Stomach (tissue), 9 donors: ENCODE data around the gene LCORL. TPM values are rescaled to one million over a fixed set of nuclear protein-coding genes. Genes with fewer than 3 reads are reported as not detected.
"Not testable (repeated sequence)": the region's sequence is repeated elsewhere in the genome, so short reads cannot be mapped to it uniquely, and the experiment has no call there.

ENCODE experiments used
- DNase-seq, 2 donors: peaks; one replicate each; pipeline versions ENCODE4 v3.0.0 to v3.0.0-alpha.2; 2013 to 2019
- H3K27ac ChIP-seq, 5 donors: fragments of 200-600 bp in 4 of 5; sonication (generic) in 4 of 5; one replicate each; pipeline ENCODE4 v1.5.1; 2013 to 2019; ENCODE audit warnings: mild to moderate bottlenecking in 1 of 5, moderate library complexity in 1 of 5
- H3K27me3 ChIP-seq, 3 donors: fragments of 200-600 bp; sonication (generic); one replicate each; pipeline ENCODE4 v1.5.1; 2017 to 2019; ENCODE audit warnings: mixed run types in 1 of 3
- H3K36me3 ChIP-seq, 4 donors: fragments of 200-600 bp; sonication (generic); 1 replicate in 3 of 4; 2 replicates in 1 of 4; pipeline ENCODE4 v1.5.1; 2016 to 2019
- H3K4me1 ChIP-seq, 4 donors: fragments of 200-600 bp; sonication (generic); one replicate each; pipeline ENCODE4 v1.5.1; 2016 to 2019
- H3K4me3 ChIP-seq, 4 donors: fragments of 200-600 bp; sonication (generic) in 3 of 4; one replicate each; pipeline ENCODE4 v1.5.1; 2016 to 2019; ENCODE audit warnings: mild to moderate bottlenecking in 1 of 4
- H3K9me3 ChIP-seq, 4 donors: fragments of 200-600 bp; sonication (generic); one replicate each; pipeline ENCODE4 v1.5.1; 2016 to 2019
- EP300 ChIP-seq: sonication (generic); formaldehyde crosslinking; IDR thresholded peaks from one replicate; pipeline ENCODE4 v1.6.1; 2017; ENCODE audit warnings: antibody characterized with exemption
- POLR2A ChIP-seq, 4 donors: fragments of 450-650 bp; IDR thresholded peaks; one replicate each; pipeline ENCODE4 v1.6.1; 2016; ENCODE audit warnings: antibody characterized with exemption in 4 of 4, control low read depth in 2 of 4, mild to moderate bottlenecking in 1 of 4, moderate library complexity in 1 of 4
- POLR2AphosphoS5 ChIP-seq, 3 donors: sonication (generic); formaldehyde crosslinking; IDR thresholded peaks; one replicate each; pipeline ENCODE4 v1.6.1; 2016; ENCODE audit warnings: antibody characterized with exemption in 3 of 3
- WGBS, 5 donors: extraction: QIAGEN DNeasy Blood & Tissue Kit in 3 of 5; methylation state at CpG; one replicate each; pipeline versions ENCODE4 v1.1.5 to v1.1.7; 2013 to 2018; 5-methylcytosine and 5-hydroxymethylcytosine counted together
- intact Hi-C: fragments of 100-400 bp; cut with DNase I; formaldehyde crosslinking; loops from one replicate; pipeline ENCODE4 v1.15.1; 2023; ENCODE audit warnings: low total_unique reads
- polyA plus RNA-seq, 3 donors: library from polyadenylated mRNA; stranded (reverse); fragments of 200-250 nt; gene quantifications; one replicate each; pipeline ENCODE4 v1.2.3, GENCODE V29; 2013
- total RNA-seq, 5 donors: library from RNA; depleted of rRNA; stranded (reverse); fragments of >200 nt; gene quantifications; one replicate each; pipeline versions ENCODE4 v1.1.0 to v1.2.3, GENCODE V29; 2014 to 2016
- TF ChIP-seq, protein P1 (sequence below), 7 experiments: fragments of 450-650 bp in 4 of 7; fragments of 200-600 bp in 3 of 7; sonication (generic) in 3 of 7; IDR thresholded peaks; one replicate each; pipeline ENCODE4 v1.5.1; 2016 to 2019; ENCODE audit warnings: antibody characterized with exemption in 7 of 7, control low read depth in 2 of 7, mild to moderate bottlenecking in 1 of 7
- donor health status: healthy with polysubstance abuse.
- donor health status: Bipolar disorder and iron deficiency.
- donor health status: healthy.

LCORL gene
- total and polyA plus RNA-seq, 8 donors: 1.8 to 28.1 (median 8.2) TPM

DNA sequence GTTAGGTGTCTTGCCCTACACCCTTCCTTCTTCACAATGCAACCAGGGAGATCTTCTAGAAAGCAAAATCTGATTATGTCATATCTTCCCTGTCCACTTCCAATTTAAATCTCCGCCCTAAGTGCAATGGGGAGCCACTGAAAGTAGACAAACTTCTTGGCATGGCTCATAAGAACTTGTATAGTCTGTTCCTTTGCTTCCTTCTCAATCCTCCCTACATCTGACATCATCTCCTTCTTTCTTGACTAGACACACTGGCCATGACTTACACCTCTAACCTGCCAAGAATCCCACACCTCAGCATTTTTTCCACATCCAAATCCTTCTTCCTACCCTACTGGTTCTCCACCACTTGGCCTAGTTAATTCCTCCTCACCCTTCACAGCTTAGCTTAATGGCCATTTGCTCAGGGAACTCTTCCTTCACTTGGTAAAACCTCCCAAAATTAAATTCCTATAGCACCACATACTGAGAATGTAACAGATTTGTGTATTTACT is 155.6 kb downstream of the LCORL start:
- H3K27me3 ChIP-seq: no peaks in the 10 kb centered on the region
- peaks cover 0 to 17% (median 7%) of the 10 kb centered on the region in 4 donors for H3K9me3 ChIP-seq
- peaks cover 0 to 11% (median 0%) of the 10 kb centered on the region in 4 donors for H3K36me3 ChIP-seq
- no peaks in the 10 kb centered on the region for H3K4me1 ChIP-seq
- no peak overlapping the region for H3K4me3 ChIP-seq
- no peak for DNase-seq
- H3K27ac ChIP-seq: no peak overlapping the region
- intact Hi-C loops: no loop called here
- WGBS, 5 donors: 95 to 100% (median 100%) methylated on average over 1 of the region's 1 CpG
- TF ChIP-seq, protein P1, sequence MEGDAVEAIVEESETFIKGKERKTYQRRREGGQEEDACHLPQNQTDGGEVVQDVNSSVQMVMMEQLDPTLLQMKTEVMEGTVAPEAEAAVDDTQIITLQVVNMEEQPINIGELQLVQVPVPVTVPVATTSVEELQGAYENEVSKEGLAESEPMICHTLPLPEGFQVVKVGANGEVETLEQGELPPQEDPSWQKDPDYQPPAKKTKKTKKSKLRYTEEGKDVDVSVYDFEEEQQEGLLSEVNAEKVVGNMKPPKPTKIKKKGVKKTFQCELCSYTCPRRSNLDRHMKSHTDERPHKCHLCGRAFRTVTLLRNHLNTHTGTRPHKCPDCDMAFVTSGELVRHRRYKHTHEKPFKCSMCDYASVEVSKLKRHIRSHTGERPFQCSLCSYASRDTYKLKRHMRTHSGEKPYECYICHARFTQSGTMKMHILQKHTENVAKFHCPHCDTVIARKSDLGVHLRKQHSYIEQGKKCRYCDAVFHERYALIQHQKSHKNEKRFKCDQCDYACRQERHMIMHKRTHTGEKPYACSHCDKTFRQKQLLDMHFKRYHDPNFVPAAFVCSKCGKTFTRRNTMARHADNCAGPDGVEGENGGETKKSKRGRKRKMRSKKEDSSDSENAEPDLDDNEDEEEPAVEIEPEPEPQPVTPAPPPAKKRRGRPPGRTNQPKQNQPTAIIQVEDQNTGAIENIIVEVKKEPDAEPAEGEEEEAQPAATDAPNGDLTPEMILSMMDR (IDR thresholded peaks at IDR 0.05): no peak
- TF ChIP-seq POLR2AphosphoS5 (IDR thresholded peaks at IDR 0.05) (no peak), POLR2A (IDR thresholded peaks at IDR 0.05) (no peak), EP300 (no peak)

DNA sequence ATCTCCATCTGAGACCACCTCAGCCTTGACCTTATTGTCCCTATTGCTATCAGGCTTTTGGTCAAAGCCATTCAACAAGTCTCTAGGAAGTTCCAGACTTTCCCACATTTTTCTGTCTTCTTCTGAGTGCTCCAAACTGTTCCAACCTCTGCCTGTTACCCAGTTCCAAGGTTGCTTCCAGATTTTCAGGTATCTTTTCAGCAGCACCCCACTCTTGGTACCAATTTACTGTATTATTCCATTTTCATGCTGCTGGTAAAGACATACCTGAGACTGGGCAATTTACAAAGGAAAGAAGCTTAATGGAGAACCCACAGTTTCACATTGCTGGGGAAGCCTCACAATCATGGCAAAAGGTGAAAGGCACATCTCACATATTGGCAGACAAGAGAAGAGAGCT is 159.6 kb downstream of the LCORL start:
- H3K4me3 ChIP-seq, intact Hi-C loops: not testable (repeated sequence)

DNA sequence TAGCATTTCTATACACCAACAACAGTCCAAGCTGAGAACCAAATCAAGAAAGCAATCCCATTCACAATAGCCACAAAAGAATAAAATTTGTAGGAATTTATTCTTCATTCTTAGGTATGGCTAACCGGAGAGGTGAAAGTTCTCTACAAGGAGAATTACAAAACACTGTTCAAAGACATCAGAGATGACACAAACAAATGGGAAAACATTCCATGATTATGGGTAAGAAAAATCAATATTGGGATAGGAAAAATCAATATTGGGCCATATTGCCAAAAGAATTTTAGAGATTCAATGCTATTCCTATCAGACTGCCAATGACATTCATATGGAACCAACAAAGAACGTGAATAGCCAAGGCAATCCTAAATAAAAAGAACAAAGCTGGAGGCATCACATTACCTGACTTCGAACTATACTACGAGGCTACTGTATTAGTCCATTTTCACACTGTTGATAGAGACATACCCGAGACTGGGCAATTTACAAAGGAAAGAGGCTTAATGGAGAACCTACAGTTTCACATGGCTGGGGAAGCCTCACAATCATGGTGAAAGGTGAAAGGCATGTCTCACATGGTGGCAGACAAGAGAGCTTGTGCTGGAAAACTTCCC is 161.7 kb downstream of the LCORL start:
- TF ChIP-seq POLR2A (IDR thresholded peaks at IDR 0.05): no peak
- TF ChIP-seq, protein P1 (IDR thresholded peaks at IDR 0.05): no peak
- TF ChIP-seq POLR2AphosphoS5 (IDR thresholded peaks at IDR 0.05): no peak
- TF ChIP-seq EP300: no peak
- Histone ChIP-seq H3K36me3 (peaks cover 0 to 13% (median 0%) of the 10 kb centered on the region in 4 donors), H3K27me3 (no peaks in the 10 kb centered on the region), H3K27ac (no peak overlapping the region), H3K4me3 (no peak overlapping the region), H3K4me1 (no peaks in the 10 kb centered on the region), H3K9me3 (peaks cover 0 to 17% (median 7%) of the 10 kb centered on the region in 4 donors)
- DNase-seq: no peak
- 94 to 97% (median 95%) methylated on average over 5 of the region's 5 CpGs for WGBS, 5 donors
- intact Hi-C loops: no loop called here

More for the DNA sequence above, 159.6 kb downstream of the LCORL start:
- H3K27me3 ChIP-seq, H3K27ac ChIP-seq, DNase-seq, H3K4me1 ChIP-seq: not testable (repeated sequence)
- Histone ChIP-seq H3K9me3 (peaks cover 0 to 17% (median 7%) of the 10 kb centered on the region in 4 donors), H3K36me3 (peaks cover 0 to 13% (median 0%) of the 10 kb centered on the region in 4 donors)

DNA sequence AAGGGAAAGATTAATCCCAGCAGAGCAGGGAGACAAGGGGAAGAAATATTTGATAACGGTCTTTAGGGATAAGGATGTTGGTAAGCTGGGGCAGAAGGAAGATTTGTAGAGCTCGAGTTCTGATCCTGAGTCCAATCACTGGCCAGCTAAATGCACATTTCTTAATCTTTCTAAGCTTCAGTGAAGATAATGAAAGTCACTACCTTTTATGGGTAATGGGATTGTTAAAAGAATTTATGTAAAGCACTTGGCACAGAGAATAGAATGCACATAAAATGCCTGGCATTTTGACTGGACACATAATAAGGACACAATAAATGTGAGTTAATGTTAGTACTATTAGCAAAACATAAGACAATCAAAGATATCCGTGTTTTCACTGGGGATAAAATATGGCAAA is 167.5 kb downstream of the LCORL start:
- Histone ChIP-seq H3K27ac (no peak overlapping the region), H3K4me1 (no peaks in the 10 kb centered on the region), H3K27me3 (no peaks in the 10 kb centered on the region), H3K9me3 (peaks cover 0 to 2% (median 0%) of the 10 kb centered on the region in 4 donors), H3K4me3 (no peak overlapping the region), H3K36me3 (no peaks in the 10 kb centered on the region)
- WGBS, 5 donors: 64 to 92% (median 70%) methylated on average over 3 of the region's 3 CpGs
- no peak for TF ChIP-seq EP300
- DNase-seq: no peak
- intact Hi-C loops: no loop called here

DNA sequence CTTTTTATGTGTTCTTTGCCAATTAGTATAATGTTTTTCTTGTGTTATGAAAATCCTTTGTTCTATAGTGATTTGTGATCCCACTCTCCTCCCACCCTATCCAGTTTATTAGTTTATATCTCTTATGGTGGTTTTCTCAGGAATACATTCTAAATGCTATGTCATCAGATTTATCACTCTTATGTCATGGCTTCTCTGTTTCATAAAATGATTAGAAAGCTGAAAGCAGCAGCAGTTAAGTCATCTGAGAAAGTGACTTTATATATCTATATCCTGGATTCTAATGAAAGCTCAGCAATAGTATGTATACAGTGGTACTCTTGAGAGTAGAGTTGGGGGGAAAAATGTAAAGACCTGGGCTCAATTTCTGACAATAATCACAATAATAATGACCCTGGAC is 169.6 kb downstream of the LCORL start:
- no peak overlapping the region for H3K27ac ChIP-seq
- H3K27me3 ChIP-seq: no peaks in the 10 kb centered on the region
- H3K36me3 ChIP-seq: no peaks in the 10 kb centered on the region
- H3K4me3 ChIP-seq: no peak overlapping the region
- no peaks in the 10 kb centered on the region for H3K4me1 ChIP-seq
- H3K9me3 ChIP-seq: peaks cover 0 to 3% (median 0%) of the 10 kb centered on the region in 4 donors
- no peak for DNase-seq
- intact Hi-C loops: no loop called here
- TF ChIP-seq EP300 (no peak), POLR2AphosphoS5 (IDR thresholded peaks at IDR 0.05) (no peak), POLR2A (IDR thresholded peaks at IDR 0.05) (no peak)
- TF ChIP-seq, protein P1 (IDR thresholded peaks at IDR 0.05): no peak

DNA sequence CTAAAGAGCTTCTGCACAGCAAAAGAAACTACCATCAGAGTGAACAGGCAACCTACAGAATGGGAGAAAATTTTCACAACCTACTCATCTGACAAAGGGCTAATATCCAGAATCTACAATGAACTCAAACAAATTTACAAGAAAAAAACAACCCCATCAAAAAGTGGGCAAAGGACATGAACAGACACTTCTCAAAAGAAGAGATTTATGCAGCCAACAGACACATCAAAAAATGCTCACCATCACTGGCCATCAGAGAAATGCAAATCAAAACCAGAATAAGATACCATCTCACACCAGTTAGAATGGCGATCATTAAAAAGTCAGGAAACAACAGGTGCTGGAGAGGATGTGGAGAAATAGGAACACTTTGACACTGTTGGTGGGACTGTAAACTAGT is 171.3 kb downstream of the LCORL start:
- DNase-seq, H3K27me3 ChIP-seq, H3K27ac ChIP-seq, H3K4me1 ChIP-seq, H3K36me3 ChIP-seq, intact Hi-C loops, H3K4me3 ChIP-seq, H3K9me3 ChIP-seq: not testable (repeated sequence)
- 89 to 100% (median 95%) methylated on average over 1 of the region's 1 CpG for WGBS, 5 donors
